ENCODE measurements around the gene ABTB1.

DNA sequence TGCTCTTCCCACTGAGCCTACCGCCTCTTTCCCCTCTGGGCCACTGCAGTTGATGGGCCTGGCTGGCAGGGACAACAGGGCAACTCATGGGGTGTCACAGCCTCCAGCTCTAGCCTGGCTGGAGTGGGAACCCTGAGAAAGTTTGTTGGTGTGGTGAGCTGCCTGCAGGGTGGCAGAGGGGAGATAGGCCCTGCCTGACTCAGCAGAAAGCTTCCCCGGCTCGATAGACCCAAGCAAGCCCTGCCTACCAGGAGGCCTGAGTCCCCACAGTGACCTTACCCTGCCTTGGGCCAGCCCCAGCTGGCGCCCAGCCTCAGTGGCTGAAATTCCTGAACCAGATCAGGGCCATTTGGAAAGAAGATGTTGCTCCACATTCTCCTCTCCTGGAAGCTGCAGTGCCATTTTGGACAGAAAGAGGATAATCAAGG lies 29.4 kb downstream of the ABTB1 start:
- TF ChIP-seq, protein P1, sequence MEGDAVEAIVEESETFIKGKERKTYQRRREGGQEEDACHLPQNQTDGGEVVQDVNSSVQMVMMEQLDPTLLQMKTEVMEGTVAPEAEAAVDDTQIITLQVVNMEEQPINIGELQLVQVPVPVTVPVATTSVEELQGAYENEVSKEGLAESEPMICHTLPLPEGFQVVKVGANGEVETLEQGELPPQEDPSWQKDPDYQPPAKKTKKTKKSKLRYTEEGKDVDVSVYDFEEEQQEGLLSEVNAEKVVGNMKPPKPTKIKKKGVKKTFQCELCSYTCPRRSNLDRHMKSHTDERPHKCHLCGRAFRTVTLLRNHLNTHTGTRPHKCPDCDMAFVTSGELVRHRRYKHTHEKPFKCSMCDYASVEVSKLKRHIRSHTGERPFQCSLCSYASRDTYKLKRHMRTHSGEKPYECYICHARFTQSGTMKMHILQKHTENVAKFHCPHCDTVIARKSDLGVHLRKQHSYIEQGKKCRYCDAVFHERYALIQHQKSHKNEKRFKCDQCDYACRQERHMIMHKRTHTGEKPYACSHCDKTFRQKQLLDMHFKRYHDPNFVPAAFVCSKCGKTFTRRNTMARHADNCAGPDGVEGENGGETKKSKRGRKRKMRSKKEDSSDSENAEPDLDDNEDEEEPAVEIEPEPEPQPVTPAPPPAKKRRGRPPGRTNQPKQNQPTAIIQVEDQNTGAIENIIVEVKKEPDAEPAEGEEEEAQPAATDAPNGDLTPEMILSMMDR (IDR thresholded peaks at IDR 0.05) = no peak
- no peak for TF ChIP-seq EP300 (IDR thresholded peaks at IDR 0.05)

Data from stomach (tissue), 4 donors.